Endothelial cell of coronary artery (primary cell): ENCODE data around the gene SYT15. TPM values are rescaled to one million over a fixed set of nuclear protein-coding genes. Genes with fewer than 3 reads are reported as not detected.

ENCODE experiments used
- total RNA-seq: library from RNA; depleted of rRNA; stranded (reverse); fragments of >200 nt; gene quantifications from 2 replicates; pipeline ENCODE4 v1.2.3, GENCODE V29; 2014

Gene SYT15
- 0.09 and 0.56 TPM in 2 replicates for total RNA-seq

GRCh38 chr10:46578474-46579178 is at the start of gene SYT15:
Gene SYT15, plus strand, starts transcription at chr10:46579128. Its CDS starts 41 bp downstream, at chr10:46579169.

GRCh38 chr10:46556515-46557318 is 22.2 kb upstream of the SYT15 start, which contains the start of gene GPRIN2:
Gene GPRIN2, minus strand, starts transcription at chr10:46556658. Its CDS starts 5,922 bp downstream, at chr10:46550736.

Other genes with a start within 250 kb of the SYT15 start
- gene ANXA8L1, start 203.4 kb upstream of the SYT15 start, total RNA-seq = not detected in 2 replicates
- 0.19 TPM in 1 of 2 replicates, not detected in the other for gene NPY4R, start 113.2 kb upstream of the SYT15 start, total RNA-seq
- not detected in 2 replicates for gene GPRIN2, start 22.5 kb upstream of the SYT15 start, total RNA-seq